Epidermal melanocyte (primary cell): Measurements from ENCODE around the gene MAT1A.

Experiments
- DNase-seq: peaks from one replicate; pipeline ENCODE4 v3.0.0; 2011; ENCODE audit warnings: low spot score; ENCODE audit not compliant: insufficient read length

The MAT1A gene

DNA sequence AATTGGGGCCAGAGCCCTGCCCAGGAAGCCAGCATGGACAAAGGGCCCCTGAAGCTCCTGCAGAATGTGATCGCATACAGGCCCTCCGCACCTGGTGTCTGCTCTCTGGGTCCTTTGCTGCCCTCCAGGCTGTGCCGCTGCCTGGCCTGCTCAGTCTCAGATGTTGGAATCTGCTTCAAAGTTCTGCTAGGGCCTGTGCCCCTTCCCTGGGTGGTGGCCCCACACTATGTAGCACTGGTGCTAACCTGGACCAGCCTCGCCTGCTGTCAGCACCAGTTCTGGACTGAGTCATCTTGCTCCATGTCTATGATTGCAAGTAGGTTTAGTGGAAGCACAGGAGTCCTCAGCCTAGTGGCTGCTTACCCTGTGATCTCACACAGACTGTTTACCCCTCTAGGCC, 6.3 kb downstream of the MAT1A start:
- no peak for DNase-seq

DNA sequence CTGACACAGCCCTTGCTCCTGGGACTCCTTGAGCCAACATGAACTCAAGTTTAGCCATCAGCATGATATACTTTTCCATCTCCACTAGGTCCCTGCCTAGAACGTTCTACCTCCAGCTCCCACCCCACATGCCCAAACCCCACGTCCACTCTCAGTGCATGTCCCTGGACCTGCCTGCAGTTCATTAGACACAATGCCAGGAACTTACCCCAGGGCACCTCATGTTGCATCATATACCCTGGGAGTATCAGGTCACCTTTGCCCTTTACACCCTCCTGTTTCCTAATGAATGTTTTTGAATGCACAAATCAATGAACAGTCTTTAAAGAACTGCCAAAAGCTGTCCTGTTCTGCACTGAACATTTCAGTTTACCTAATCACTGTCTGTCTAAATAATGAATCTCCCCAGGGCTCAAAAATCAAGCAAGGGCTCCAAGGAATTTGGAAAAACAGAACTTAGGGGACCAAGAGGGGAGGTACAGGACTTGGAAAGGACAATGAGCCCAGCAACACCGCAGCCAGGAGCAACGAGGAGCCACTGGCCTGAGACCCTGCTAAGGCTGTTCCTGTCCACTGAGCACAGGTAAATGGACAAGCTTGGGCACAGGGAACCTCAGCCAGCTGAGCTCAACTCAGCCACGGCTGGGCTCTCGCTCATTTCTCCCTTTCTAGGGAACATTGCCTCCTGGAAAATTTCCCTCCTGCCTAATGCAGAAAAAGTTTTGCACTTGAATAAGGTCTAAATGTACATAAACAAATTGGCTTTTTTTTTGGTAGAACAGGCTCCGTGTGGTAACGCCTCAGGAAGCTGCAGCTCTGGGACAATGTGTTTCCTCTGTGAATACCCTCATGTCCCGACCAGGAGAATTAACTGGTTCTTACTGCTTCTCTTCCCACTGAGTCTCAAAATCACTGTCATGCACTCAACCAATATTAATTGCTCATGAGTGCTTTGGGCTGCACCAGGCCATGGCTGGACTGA, 7.4 kb downstream of the MAT1A start:
- no peak for DNase-seq

DNA sequence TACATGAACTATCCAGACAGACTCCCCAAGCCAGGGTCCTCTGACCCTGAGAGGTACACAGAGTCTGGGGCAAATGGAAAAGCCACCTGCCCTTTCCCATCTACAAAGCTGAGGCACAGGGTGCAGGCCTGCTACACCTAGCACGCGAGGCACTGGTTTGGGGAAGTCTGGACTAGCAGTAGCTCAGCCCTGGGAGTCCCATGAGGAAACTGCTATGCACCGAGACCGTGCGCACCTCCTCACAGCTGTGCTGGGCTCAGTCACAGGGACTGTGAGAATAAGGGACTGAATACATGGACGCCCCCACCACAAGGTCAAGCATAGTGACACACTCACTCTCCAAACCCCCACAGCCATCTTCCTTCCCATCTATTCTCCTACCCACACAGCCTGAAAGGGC, 8.2 kb downstream of the MAT1A start:
- DNase-seq = no peak

DNA sequence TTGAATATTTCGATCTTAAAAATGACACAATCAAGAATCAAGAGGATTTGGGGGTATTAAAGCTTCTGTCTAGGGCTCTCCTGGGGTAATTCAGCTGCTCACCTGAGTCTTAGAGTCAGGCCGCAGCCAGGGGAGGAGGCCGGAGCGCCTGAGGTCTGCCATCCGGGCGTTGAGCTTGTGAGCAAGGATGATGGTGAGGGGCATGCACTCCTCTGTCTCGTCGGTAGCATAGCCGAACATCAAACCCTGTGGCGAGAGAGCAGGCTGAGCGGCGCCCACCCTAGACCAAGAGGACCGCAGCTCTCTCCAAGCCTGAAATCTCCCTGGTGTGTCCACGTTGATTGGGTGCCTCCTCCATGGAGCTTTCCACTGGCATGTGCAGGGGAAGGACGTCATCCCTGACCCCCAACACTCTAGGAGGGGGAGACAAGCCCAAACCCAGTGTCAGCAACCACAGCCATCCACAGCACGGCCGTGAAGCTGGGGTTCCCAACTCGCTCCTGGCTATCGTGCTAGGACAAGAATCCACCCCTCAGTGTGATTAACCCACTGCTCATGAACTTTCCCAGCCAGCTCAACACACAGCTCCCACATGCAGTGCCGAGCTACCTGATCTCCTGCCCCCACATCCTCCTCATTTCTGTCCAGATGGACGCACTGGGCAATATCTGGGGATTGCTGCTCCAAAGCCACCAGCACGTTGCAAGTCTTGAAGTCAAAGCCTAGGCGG, 9.2 kb downstream of the MAT1A start:
- DNase-seq = no peak

DNA sequence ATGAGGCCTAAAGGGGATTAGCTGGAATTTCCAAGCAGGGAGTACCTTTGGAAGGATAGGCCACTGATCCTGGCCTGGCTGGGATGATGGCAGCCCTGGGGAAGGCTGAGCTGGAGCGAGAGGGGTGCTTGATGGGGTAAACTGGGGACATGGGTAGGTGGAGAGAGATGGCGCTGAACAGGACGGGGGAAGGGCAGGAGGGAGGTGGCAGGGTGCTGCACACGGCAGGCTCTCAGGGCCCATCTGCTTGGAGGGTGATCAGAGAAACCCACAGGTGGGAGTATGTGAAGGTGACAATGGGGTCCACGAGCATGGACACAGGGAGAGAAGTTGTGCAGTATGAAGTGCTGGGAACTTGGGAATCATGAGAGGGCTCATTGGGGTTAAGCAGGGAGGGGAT, 10.3 kb downstream of the MAT1A start:
- DNase-seq = no peak

DNA sequence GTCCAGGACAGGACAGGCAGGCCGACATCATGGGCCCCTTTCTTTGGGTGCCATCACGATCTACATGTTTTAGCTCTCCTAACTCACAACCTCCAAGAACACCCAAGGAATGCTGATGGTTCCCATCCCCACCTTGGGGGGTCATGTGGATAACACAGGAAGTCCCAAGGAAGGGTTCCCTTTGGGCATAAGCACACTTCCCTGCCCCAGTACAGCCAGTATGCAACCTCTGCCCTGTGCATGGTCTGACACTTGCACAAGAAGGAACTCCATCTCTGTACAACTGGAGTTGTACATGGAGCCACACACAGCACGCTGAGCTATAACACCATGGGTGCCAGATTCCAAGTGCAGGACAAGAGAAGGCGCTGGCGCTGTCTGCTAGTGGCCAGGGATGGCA, 11.0 kb downstream of the MAT1A start:
- DNase-seq = no peak

DNA sequence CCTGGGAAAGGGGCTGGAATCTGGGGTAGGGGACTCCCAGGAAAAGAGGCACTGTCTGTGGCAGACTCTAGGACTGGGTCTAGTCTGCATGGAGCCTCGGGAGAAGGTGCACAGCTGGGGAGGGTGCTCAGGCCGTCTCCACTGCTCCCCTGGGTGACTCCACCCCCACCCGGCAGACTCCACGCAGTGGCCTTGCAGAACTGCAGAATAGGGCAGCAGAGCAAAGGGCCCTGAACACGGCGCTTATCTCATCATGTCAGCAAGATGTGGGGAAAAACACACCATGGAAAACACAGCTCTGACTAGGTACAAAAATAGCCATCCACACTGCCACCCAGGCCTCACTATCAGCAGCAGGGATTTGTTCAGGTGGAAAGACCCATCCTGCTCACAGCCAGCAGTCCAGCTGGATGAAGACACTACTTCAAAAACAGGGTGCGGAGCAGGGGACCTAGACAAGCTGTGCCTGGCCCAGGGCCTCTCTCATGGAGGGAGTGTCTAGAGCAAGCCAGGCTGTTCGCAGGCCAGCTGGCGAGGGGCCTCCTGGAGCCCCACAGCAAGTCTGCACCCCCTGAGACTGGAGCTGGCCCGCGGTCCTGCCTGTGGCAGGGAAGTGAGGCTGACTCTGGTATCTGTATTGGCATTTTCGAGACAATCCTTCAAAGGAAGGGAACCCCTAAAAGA, 11.7 kb downstream of the MAT1A start:
- no peak for DNase-seq

DNA sequence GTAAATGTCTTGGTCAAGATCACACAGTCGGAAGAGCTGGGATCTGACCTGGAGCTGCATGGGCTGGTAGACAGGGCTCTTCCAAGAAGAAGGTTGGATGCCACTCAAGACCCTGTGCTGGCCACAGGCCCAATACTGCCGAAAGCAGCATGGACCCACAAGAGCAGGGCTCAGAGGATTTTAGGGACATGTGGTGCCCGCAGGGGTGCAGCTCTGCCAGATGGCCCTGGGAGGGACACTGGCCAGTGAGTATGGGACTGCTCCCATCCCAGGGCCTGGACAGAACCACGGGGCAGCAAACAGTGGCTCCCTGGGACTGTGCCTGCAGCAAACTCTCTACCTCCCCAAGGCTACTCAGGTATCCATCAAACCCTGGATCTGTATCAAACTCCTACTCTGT, 12.4 kb downstream of the MAT1A start:
- DNase-seq = no peak

DNA sequence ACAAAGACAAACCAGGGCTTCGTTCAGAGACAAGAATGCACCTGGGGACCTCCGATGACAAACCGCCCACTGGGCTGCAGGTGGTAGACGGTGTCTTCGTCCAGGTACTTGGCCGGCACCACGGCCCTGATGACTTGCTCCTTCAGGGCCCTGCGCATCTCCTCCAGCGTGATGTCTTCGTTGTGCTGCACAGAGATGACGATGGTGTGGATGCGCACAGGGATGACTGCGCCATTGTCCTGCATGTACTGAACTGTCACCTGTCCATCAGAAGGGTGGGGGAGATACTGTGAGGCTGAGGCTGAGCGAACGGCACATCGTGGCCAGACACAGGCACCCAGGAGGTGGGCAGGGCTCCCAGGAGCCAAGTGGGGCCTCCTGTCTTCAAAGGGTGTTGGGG, 13.1 kb downstream of the MAT1A start:
- no peak for DNase-seq

DNA sequence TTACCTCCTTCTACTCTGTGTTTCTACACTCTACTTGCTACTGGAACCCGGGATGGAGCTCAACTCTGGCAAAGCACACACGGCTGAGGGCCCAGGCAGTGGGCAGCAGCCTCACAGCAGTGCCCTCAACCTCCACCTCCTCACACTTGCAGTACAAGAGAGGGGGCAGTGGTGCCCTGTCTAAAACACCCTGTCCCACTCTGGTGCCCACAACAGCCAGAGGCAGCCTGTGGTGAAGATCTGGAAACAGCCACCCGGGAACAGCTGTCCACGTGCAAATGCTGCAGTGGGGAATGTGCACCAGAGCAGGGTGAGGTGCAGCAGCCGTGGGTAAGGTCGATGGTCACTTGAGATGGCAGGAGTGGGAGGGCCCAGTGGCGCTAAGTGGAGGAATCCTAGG, 13.7 kb downstream of the MAT1A start:
- DNase-seq = no peak

DNA sequence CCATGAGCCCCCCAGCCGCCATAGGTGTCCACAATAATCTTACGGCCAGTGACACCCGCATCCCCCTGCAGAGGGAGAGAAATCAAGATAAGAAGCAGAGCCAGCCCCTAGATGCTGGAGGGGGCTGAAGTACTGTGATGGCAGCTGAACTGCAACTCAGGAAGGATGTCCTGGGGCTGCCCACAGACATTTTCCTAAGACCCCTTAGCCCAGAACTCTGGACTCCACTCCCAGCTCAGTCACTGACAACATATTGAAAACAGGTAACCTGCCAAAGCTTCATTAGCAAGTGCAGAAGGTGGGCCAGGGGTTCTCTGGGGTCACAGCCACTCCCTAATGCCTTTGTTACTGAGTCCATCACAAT, 14.3 kb downstream of the MAT1A start:
- no peak for DNase-seq

DNA sequence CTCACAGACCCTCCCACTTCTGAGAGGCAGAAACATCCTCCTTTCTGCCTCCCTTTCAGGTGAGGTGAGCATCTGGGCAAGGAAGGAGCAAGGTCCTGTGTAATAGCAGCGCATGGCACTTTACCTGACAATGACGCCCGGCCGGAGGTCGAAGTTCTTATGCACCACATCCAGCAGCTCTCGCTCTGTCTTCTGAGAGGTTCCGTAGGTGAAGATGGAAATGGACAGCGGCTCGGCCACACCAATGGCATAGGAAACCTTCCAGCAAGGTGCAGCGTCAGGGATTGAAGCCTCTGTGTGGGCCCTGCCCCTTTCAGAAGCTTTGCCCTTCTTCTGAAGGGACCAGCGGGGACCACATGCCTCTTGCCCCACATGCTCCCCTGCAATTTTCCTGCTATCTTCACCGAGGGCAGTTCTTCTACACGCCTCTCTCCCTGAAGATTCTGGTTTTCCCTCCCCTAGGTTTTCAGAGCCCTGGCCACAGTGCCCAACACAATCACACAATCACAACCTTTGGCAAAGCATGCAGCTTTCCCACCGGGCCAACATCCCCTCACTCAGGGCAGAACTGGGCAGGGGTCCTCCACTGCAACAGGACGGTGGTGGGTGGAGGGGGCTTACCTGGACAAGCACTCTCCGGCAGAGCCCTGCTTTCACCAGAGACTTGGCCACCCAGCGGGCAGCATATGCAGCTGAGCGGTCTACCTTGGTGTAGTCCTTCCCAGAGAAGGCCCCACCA, 14.9 kb downstream of the MAT1A start:
- no peak for DNase-seq

DNA sequence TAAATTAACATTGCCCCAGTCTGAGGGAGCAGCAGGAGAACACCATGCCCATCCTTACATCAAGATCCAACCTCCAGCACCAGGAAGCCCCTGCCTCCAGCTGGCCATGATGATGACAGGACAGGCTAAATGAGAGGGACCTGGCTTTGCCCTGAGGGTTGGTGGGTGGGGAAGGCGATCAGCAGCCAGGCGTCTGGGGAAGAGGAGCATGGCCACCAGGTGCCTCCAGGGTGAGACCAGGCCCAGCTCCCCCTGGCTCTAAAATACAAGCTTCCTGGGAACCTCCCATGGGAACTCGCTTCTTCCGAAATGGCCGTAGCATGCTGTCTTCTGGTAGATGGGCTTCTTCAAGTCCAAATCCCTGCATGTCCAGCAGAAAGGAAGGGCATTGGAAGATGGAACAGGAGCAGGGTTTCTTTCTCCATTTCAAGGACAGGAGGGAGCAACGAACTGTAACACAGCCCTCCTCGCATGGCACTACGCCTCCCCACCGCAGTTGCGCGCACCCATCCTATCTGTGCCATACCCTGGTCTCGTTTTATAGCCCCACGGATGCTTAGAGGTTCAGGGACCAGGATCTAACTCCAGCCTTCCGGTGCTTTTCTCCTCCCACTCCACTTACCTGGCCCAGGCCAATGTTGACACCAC, 15.8 kb downstream of the MAT1A start:
- no peak for DNase-seq

DNA sequence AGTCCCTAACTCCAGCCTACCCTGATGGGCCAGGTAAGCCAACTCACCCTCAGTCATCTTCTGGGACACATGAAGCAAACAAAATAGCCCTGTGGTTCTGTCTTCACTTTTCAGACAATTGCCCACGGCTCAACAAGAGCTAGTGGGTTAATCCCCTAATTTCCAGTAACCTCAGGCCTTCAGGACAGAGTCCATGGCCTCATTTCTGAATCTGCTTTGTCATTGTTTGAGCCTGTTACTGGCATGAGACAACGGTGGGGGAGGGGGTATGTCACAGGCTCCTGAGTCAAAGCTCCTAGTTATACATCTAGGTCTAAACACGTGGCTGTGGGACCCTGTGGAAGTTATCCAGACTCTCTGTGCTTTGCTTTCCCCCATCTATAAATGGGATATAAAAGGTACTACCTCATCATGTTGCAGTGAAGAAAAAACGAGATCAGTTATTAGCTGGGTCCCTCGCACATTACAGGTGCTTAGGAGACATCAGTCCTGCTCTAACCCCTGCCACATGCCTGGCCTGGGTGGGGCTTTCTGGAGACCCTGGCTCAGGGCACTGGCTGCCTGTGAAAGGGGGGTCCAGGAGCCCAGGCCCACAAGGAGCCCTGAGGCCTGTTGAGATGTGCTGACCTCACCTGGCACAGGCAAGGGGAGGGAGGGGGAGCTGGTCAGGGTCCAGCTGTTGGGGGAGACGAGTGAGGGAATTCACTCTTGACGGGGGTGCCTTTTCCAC, 16.5 kb downstream of the MAT1A start:
- DNase-seq = no peak

DNA sequence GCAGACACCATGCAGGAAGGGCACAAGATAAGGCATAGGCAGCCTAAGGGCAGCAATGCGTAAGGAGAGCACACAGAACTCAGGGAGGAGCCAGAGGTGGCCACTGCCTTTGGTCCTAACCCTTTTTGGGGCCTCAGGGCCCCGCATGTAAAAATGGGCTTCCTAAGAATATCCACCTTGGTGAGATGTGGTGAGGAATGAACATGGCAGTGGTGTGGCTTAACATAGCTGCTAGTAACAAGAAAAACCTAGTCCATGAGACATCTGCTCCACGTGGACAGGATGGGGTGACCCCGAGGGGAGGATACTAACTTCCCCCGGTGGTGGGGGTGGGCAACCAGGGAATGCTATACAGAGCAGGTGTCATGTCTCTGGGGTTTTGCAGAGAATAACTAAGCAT, 18.0 kb downstream of the MAT1A start:
- no peak for DNase-seq

DNA sequence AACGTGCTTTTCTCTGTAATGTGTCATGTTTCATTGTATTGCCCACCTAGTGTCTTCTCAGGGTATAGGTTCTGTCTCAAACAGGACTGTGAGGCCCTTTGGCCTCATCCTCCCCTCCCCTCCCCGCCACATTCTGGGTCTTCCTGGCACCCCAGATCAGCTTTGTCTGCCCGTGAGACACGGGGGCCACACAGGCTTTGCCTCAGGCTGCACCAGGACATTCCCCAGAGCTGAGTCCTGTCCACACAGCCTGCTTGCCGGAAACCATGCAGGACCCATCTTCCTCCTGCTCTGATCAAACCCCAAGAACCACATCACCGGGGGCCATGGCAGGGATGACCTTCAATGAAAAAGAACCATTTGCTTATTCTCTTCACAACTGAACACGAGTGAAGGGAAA, 18.6 kb downstream of the MAT1A start:
- DNase-seq = no peak

DNA sequence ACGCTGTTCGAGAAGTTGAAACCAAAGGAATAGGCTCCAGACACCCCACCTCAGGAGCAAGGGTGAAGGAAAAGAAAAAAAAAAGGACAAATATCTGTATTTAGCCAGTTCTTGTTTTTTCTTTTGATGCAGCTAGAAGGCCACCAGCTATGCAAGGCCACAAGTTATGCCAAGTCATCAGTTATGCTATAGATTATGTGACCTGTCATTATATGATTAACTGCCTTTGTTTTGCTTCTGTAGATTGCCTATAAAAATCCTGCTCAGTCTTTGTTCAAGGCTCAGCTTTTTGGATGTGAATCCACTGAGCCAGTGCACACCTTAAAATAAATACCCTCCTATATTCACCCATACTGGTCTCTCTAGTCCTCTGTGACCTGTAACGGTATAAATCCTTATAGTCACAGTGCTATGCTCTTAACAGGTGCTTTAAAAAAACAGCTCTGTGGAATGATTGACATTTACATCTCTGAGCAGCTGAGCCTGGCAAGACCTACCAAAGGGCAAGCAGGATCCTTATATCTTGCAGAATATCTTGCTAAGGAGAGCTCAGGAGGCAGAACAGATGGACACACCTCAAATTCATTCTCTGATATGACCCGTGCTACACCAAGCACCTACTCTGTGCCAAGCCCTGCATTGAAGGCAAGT, 20.4 kb downstream of the MAT1A start:
- DNase-seq = no peak

DNA sequence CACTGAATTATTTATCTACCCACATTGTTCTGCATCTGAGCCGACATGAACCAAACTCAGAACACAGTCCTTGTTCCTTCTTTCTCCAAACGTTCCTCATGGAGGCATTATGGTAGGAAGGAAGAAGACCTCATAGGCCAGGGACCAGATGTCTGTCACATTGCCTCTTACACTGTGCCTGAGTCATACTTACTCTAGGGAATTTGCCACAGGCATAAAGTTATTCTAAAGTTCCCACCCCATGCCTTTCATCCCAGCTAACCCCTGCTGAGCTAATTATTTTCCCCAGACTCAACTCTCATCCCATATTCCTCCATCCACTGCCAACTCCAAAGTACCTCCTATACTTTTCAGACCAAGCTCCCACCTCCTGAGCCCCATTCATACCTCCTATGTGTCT, 21.2 kb downstream of the MAT1A start:
- no peak for DNase-seq

DNA sequence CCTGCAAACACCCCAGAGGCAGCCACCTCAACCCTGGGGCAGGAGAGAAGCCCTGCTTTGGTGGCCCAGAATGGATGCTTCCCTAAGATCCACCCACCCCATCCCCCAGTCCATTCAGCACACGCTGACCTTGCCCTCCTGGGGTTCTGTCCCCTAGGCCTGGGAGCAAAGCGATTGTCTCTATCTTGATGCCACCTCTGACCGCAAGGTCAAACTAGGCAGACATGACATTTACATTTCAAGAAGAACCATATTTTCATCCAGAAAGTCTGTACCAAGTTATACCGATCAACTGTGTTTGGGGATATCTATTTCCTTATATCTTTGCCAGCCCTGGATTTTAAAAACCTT, 23.0 kb downstream of the MAT1A start:
- DNase-seq = no peak
